HL-60/S4 treated with phorbol 12-myristate 13-acetate at 8.2 ng/mL for 4 days and 3 days (cell line): ENCODE data around the gene GJC3.
"Not testable (repeated sequence)": the region's sequence is repeated elsewhere in the genome, so short reads cannot be mapped to it uniquely, and the experiment has no call there.

ENCODE experiments used
- in situ Hi-C: fragments of 300-500 bp; cut with MboI; formaldehyde crosslinking; loops from 2 replicates; pipeline ENCODE4 v1.15.0; 2022; ENCODE audit warnings: low sequenced_read_pairs

The GJC3 gene

DNA sequence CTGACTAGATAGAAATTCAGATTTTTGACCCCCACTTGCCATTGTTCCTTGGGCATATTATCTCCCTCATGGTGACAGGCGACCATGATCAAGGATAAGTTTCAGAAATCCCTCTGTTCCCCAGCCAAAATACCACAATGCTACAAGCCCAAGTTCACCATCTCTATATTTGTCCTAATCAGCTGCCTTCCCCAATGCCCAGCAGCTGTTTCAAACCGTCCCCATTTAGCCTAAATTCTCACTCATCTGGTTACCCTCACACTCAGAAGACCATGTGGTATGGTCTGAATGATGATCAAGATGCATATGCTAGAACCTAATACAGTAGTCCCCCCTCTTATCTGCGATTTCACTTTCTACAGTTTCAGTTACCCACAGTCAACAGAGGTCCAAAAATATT lies 956 bp upstream of the GJC3 start:
- in situ Hi-C loops = no loop called here

DNA sequence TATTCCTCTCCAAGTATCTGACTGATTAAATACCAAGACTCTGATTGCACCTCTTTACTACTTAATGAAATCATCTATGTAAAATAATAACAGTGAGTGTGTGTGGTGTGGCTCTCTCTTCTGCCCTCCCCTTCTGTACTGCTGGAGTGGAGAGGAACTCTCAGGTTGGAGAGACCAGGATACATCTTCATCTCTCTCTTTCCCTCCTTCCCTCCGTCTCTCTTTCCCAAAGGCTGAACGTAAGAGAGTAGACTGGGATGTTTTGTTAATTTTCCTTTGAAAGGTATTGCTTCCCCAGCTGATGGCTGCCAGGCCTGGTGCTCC lies 272 bp upstream of the GJC3 start:
- in situ Hi-C loops = no loop called here

GRCh38 chr7:99928188-99928587 lies 1.2 kb downstream of the GJC3 start:
- in situ Hi-C loops = no loop called here

DNA sequence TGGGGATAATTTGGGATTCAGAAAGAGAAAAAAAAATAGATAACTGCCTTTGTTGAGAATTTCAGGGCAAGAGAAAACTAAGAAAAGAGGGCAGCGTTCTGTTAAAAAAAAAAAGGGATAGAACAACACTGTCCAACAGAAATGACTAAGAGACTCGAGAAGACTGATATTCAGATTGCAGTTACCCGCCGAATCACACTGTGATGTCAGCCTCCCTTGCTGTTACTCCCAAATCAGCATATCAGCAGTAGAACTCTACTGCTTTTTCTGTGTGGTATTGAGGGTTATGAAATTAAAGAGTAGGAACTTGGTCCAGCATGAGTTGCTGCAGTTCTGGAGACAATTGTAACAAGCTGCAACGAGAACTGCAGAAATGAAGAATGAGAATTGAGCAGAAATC lies 1.9 kb downstream of the GJC3 start:
- in situ Hi-C loops = no loop called here

DNA sequence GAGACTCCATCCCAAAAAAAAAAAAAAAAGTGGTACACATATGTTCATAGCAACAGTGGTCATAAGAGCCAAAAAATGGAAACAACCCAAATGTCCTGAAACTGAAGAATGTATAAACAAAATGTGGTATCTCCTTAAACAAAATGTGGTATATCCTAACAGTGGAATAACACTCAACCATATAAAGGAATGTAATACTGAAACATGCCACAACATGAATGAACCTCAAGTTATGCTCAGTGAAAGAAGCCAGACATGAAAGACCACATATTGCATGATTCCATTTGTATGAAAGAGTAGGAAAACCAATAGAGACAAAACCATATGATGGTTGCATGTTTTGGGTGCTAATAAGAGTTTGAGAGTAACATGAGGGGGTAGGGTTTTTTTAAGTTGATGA lies 3.1 kb downstream of the GJC3 start:
- in situ Hi-C loops = no loop called here

GRCh38 chr7:99923200-99923599 lies 6.2 kb downstream of the GJC3 start:
- in situ Hi-C loops = no loop called here

GRCh38 chr7:99920149-99920548 lies 9.3 kb downstream of the GJC3 start:
- in situ Hi-C loops = no loop called here

- in situ Hi-C loops = no loop called here
Observed at GRCh38 chr7:99919814-99920112, 9.7 kb downstream of the GJC3 start.

DNA sequence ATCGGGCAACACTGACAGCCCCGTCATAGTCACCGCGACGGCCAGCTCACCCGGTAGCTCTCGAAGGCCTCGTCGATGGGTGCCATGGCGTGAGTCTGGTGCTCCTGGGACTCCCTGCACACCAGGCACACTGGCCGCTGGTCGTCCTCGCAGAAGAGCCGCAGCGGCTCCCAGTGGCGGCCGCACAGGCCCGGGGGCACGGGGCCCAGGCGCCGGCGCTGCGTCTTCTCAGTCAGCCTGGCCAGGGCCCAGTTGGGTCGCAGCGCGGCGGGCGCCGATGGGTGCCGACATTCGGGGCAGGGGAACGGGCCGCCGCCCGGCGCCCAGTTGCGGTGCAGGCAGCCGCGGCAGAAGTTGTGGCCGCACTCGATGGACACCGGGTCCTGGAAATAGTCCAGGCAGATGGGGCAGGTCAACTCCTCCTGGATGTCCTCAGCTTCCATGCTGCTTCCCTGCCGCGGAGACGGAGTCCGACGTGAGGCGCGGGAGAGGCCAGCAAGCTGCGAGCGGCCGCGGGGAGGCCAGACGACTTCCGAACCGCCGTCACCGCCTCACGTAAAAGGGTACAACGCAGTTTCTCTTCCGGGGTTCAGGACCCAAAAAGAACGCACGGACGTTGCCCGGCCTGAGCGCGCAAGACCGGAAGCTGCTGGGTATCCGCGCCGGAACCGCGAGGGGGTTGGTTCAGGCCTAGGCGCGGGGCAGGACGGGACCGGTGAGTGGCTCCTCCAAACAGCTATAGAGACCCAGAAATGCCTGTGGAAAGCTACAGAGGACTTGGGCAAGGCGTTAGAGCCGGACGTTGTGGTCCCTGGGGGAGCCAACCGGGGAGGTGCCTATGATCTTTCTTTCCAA lies 10.2 kb downstream of the GJC3 start, which contains the start of gene TRIM4:
Gene TRIM4 (minus strand): TSS at position 572 of the 855 bp plus-strand sequence. CDS start 129 bp downstream, at position 443.
- in situ Hi-C loops = no loop called here

DNA sequence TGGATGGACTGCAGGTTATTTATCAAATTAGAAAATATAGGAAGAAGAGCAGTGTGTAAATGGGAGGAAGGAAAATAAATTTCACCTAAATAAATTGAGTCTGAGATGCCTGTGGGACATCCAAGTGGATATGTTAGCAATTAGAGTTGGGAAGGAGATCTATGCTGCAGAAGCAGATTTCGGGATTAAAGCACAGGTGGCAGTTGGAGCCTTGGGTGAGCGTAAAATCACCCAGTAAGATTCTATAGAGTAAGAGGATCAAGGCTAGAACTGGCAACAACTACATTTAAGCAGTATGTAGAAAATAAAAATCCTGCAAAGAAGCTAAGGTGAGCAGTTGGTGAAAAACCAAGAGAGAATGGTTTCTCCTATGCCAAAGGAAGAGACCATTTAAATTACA lies 18.4 kb downstream of the GJC3 start:
- in situ Hi-C loops = no loop called here

DNA sequence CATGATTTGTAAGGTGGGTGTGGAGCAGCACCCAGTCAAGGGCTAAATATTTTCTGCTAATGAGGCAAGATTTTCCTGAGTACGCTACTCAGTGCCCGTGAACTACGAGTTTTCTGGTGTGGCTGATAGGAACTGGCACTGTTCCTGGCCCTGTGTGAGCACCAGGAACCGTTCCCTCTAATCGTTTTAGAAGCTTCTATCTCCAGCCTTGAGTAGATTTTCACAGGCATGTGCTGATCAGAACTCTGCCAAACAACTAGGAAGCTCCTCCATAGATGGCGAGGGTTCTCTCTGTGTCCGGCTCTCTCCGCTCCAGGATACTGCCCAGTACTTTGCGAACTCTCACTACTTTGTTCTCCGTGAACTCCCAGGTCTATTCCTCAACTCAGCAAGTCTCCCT lies 27.8 kb downstream of the GJC3 start:
- in situ Hi-C loops = no loop called here

- in situ Hi-C loops = no loop called here
Observed at GRCh38 chr7:99899830-99900519, 29.4 kb downstream of the GJC3 start.

DNA sequence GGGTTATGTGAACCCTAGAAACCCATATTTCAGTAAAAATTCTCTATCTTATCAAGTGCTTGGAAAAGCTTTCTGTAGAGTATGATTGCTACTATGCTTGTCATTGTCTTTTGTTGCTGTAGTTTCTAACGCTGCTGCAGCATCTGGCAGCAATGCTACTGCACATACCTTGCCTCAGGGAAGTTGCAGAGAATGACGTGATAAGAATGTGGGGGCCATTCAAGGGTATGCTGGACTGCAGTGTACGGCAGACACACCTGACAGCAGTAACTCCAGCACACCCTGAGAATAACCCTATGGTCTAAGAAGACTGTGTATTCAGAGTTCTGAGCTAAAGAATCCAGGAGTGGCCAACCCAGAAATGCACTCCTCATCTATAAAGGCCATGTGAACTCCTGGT lies 30.6 kb downstream of the GJC3 start:
- in situ Hi-C loops = no loop called here

- in situ Hi-C loops = no loop called here
Observed at GRCh38 chr7:99898023-99898357, 31.4 kb downstream of the GJC3 start.

- in situ Hi-C loops = no loop called here
Observed at GRCh38 chr7:99897322-99898022, 31.9 kb downstream of the GJC3 start.

DNA sequence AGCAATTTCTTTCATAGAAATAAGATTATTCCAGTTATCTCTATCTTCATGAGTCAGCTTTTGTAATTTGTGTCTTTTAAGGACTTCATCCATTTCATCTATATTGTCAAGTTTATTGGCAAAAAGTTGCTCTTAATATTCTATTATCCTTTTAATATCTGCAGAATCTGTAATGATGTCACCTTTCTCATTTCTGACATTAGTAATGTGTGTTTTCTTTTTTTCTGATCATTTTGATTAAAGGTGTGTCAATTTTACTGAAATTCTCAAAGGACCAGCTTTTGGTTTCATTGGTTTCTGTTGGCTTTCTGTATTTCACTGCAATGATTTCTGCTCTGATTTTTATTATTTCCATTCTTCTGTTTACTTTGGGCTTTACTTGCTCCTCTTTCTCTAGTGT lies 34.7 kb downstream of the GJC3 start:
- in situ Hi-C loops = no loop called here

DNA sequence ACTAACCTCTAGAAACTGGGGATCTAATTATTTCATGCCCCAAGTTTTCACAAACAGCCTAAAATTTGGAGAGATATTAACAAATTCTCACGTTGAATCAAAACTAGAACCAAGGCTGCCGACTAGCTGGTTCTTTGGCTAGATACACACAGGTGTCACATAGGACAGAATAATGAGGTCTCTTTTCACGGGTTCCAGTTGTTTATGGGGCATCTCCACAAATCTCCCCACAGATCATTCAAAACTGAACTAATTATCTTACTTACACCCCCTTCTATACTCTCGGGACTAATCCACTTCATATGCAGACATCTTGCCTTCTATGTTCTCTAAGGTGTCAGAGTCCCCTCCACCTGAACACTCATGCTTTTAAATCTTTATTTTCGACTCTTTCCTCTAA lies 36.1 kb downstream of the GJC3 start:
- in situ Hi-C loops = no loop called here

DNA sequence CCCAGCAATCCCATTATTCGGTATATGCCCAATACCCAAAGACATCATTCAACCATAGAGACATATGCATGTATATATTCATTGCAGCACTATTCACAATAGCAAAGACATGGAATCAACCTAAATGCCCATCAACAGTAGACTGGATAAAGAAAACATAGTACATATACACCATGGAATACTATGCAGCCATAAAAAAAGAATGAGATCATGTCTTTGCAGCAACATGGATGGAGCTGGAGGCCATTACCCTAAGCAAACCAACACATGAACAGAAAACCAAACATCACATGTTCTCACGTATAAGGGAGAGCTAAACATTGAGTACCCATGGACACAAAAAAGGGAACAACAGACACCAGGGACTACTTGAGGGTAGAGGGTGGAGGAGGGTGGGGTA lies 39.1 kb downstream of the GJC3 start:
- in situ Hi-C loops = not testable (repeated sequence)

GRCh38 chr7:99888366-99888765 lies 41.1 kb downstream of the GJC3 start:
- in situ Hi-C loops = not testable (repeated sequence)

GRCh38 chr7:99881370-99881769 lies 48.0 kb downstream of the GJC3 start:
- in situ Hi-C loops = no loop called here

DNA sequence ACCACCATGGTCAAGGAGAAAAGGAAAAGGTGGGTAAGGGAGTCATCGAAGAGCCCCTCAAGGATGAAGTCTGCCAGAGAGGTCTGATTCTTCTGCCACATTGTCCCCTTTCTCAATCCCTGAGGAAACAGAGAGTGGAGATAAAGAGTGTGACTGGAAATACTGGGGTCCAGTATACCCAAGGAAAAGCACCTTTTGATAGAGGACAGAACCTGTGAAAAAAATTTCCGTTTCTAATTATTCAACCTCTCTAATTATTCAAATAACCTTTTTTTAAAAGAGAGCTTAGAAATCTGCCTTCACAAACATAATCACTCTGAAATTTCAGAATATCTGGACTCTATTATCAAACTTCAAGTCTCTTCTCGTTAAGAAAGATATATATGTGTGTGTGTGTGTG lies 52.5 kb downstream of the GJC3 start, which contains the start of gene OR2AE1:
Gene OR2AE1 (minus strand): TSS at position 101 of the 400 bp plus-strand sequence. CDS start 0 bp downstream, at position 101.
- in situ Hi-C loops = no loop called here

DNA sequence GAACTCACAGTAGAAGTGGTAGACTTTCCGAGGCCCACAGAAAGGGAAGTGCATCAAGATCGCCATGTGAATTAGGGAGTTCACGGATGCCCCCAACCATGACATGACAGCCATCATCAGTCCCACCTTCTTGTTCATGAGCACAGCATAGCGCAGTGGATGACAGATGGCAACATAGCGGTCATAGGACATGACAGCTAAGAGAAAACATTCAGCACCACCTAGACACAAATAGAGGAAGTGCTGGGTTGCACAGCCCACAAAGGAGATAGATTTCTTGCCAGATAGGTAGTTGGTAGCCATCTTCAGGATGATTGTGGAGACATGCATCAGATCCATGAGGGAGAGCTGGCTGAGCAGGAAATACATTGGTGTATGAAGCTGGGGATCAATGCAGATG lies 52.9 kb downstream of the GJC3 start:
- in situ Hi-C loops = no loop called here
